Neural cell (in vitro differentiated cells): ENCODE data around the gene CD48.

Experiments
- EZH2 ChIP-seq: fragments of 200-600, 300-800 bp; shearing (Covaris generic), sonication (generic); IDR thresholded peaks from 2 replicates; pipeline ENCODE4 v1.6.1; 2014; ENCODE audit warnings: antibody characterized with exemption, low read length, borderline replicate concordance, mild to moderate bottlenecking; ENCODE audit not compliant: insufficient read depth, poor library complexity, severe bottlenecking
- POLR2AphosphoS5 ChIP-seq: IDR thresholded peaks from 2 replicates; pipeline ENCODE4 v1.6.1; 2012
- REST ChIP-seq: IDR thresholded peaks from 2 replicates; pipeline ENCODE4 v1.6.1; 2012; ENCODE audit warnings: borderline replicate concordance

GRCh38 chr1:160669802-160670201 is 41.8 kb downstream of the CD48 start:
- TF ChIP-seq REST: no peak
- no peak for TF ChIP-seq POLR2AphosphoS5
- no peak for TF ChIP-seq EZH2
